Fibroblast of the conjunctiva (primary cell): ENCODE results near the gene MEP1B.
"Not testable (repeated sequence)": the region's sequence is repeated elsewhere in the genome, so short reads cannot be mapped to it uniquely, and the experiment has no call there.

Experiments used
- DNase-seq: peaks from one replicate; pipeline ENCODE4 v3.0.0-alpha.2; 2010; ENCODE audit warnings: low read depth

The MEP1B gene

DNA sequence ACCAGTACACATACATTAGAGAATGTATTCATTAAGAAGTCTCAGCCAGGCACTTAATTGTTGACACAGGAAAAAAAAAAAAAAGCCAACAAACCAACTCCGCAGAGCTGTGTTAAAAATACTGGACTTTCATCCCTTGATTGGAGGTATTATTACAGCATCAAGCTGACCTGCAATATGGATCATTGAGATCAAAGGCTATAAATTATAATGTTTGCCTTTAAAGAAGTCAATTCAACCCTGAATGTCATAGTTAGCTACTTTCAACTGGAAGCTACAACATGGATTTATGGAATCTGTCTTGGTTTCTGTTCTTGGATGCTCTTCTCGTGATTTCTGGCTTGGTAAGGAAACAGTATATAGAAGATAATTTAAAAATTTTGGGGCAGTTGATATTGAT lies at the start of gene MEP1B:
Gene MEP1B, plus strand, starts transcription at position 250 of the 400 bp plus-strand sequence. Its CDS starts 32 bp downstream, at position 282.
- DNase-seq = no peak

DNA sequence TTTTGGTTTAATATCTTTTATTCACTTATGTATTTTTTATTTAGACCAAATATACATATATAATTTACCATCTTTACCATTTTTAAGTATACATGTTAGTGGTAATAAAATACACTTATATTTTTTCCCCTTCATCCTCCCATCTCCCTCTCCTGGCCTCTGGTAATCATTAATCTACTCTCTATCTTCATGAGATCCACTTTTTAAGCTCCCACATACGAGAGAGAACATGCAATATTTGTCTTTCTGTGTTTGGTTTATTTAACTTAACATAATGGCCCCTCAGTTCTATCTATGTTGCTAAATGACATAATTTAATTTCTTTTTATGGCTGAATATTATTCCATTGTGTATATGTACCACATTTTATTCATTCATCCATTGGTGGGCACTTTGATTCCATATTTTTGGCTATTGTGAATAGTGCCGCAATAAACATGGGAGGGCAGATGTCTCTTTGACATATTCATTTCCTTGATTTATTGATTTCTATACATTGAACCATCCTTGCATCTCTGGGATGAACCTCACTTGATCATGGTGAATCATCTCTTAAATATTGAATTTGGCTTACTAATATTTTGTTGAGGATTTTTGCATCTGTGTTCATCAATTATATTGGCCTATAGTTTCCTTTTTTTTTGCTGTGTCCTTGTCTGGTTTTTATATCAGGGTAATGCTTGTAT lies 41.5 kb upstream of the MEP1B start:
- DNase-seq = no peak

DNA sequence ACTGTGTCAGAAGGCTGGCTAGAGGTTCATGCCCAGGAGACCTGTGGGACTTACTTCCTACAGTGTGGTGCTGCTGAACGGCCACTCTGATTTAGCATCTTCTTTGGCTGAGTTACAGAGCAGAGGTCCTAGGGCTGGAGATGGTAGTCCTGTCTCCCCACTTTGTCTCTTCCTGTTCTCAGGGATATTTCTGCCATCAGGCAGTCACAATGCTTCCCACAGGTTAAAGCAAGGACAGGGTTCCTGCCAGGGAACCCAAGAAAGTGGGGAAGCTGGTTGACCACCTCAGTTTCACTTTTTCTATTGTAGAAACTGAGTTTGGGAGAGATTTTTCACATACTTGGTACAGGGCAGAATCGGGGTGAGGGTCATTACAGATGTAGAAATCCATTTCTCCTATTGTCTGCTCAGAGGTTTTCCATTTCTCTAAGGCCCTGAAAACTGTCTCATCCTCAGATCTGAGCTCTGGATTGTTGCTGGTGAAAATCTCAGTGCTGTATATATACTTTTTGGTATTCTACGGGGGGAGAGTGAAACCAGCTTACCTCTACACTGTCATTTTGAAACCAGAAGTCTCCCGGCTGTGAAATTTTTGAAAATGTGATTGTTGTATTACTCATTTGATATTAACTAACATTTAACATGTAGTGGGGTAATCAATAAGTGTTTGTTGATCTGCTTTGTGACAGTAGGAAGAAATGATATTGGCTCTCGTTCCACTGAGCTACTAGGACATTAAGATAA lies 37.0 kb upstream of the MEP1B start:
- no peak for DNase-seq

DNA sequence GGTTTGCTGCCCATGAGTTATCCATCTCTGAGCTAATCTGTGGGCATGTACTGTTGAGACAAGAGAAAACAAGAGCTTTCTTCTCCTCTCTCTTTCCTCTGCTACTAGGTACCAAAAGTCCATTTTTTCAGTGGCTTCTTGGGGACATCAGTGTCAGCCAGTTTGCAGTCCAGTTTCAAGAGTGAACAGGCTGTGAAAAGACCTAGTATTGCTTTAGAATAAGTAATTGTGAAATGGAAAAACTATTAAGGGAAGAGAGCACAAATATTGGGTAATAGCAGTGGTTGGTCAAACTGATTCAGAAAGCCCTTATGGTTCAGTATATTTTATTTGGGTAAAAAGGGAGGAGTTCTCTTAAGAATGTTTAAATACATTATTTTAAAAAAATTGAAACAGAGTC lies 33.0 kb upstream of the MEP1B start:
- no peak for DNase-seq

DNA sequence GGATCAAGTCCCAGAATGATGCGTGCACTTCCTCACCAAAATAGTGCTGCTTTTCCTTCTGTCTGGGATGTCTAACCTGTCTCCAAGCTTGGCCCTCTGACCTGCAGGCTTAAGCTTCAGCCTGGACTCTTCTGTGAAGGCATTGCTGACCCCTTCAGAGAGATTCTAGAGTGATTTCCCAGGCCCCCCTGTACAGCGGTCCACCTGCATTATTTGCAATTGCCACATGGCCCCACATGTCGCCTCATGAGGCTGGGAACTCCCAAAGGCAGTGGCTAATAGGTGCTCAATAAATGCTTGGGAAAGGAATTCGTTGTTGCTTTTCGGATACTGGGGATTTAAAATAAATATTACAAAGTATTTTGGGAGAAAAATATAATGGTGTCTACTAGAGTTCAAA lies 32.3 kb upstream of the MEP1B start:
- DNase-seq = no peak

DNA sequence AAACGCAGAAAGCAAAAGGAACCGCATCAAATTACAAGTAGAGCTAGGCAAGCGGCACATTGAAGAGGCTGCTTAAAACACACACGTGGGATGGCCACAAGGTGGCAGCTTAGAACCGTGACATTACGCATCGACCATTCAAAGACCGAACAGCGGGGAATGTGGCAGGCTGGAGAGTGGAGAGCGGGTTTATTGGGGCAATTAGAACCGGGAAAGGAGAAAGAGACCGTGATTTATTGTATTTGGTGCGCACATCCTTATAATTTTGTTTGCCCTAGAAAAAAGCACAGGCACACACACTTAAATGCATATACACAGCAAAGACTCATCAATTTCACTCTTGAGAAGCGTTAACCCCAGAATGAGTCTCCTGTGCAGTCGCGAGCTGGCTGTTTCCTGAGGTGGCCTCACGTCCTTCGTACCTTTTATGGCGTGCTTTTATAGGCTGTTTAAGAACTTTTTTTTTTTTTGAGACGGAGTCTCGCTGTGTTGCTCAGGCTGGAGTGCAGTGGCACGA lies 31.7 kb upstream of the MEP1B start:
- DNase-seq = peak; percentile 82

DNA sequence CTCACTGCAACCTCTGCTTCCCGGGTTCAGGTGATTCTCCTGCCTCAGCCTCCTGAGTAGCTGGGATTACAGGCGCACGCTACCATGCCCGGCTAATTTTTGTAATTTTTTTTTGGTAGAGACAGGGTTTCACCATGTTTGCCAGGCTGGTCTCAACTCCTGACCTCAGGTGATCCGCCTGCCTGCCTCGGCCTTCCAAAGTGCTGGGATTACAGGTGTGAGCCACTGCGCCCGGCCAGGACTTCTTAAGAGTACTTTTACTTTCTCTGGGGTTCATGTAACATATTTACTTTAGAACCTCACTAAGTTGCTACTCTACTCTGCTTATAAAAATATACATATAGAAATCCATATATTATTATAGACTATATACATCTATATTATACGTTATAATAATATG lies 31.2 kb upstream of the MEP1B start:
- DNase-seq = not testable (repeated sequence)

DNA sequence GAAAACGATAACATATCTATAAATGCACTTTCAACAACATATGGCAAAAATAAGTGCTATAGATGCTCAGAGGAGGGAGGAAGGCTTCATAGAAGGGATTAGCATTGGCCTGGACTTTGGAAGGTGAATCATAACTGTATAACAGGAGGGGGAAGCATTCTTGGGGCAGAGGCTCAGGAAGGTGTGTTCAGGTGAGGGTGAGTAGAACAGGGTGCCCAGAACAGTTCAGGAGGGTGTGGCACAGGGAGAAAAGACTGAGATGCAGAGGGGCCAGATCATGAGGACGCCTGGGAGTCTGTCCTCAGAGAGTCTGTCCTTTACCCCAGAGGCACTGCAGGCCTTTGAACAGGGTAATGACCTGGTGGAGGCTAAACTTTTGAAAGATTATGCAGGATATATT lies 29.3 kb upstream of the MEP1B start:
- no peak for DNase-seq

DNA sequence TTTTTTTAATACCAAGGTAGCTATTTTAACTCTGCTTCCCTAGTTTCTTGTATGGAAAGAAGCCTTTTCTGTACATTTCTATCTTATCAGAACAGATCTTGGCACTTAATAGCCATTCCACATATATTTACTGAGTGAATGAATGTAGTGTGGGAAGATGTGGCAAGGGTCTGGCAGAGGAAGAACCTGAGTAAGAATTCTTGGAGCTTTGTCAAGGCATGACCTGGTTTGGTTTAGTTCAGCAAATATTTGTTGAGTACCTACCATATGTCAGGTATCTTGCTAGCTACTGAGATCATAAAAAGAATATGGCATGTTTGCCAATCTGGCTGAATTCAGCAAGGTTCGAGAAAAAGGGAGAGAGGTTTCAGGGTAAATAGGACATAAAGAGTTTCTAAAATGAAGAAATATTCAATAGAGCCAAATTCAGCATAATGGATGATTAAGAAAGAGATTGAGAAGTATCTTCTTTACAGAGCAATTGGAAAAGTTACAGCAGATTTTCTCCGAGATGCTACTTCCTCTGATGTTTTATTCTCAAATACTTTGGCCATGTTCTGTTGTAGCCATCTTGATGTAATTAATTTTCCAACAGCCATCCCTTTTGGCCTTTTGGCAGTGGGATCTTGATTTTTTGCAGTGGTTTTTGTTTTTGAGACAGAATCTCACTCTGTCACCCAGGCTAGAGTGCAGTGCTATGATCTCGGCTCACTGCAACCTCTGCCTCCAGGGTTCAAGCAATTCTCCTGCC lies 21.7 kb upstream of the MEP1B start:
- DNase-seq = no peak

DNA sequence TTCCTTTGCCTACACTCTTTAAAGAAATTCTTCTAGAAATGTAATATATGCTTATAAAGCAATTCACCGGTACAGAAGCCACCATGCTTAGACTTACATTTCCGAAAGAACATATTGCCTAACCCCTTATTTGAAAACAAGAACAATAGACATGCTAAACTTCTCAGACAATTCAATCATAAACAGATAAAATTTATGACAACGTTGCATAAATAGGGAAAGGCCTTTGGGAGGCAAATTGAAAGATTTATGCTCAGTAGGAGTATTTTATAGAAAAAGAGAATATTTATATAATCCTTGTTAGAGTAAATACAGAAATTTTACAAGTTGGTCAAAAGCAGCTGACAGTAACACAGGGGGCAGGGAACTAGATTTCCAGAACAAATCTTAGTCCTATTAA lies 16.2 kb upstream of the MEP1B start:
- DNase-seq = no peak

DNA sequence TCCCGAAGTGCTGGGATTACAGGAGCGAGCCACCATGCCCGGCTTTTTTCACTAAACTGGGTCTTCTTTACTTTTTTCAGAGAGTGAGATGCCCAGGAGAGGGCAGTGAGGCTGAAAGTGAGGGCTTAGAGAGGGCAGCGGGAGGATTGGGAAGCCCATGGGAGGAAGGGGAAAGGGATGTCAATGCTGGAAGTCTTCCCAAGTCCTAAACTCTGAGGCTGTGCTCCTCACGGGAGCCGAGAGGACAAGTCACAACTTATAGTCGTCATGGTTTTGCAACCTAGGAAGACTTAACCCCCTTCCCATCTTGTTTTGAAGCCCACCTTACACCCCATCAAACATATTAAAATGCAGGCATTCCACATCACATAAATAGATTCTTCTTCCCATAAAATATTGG lies 15.1 kb upstream of the MEP1B start:
- DNase-seq = no peak

DNA sequence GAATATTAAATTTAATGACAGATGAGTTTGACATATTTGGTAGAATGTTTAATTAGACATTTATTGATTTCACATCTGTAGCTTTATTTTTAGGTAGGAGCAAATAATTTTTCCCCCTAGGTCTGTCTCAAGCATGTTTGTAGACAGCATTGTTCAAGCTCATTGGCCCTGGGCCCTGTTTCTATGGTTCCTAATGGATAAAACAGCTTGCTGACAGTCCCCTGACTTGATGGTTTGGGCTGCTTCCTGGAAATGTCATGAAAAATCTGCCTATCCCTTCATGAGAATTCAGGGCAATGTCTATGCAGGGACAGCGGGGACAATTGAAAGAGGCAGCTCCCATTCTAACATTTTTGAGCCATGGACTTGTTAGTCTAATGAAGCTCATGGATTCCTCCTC lies 14.6 kb upstream of the MEP1B start:
- DNase-seq = no peak

DNA sequence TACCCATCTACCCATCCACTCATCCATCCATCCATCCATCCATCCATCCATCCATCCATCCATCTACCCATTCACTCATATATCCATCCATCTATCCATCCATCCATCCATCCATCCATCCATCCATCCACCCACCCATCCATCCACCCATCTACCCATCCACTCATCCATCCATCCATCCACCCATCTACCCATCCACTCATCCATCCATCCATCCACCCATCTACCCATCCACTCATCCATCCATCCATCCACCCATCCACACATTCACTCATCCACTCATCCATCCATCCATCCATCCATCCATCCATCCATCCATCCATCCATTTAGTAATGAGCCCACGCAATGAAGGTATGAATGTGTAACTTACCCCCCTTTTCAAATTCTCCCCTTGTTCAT lies 13.1 kb upstream of the MEP1B start:
- DNase-seq = not testable (repeated sequence)

DNA sequence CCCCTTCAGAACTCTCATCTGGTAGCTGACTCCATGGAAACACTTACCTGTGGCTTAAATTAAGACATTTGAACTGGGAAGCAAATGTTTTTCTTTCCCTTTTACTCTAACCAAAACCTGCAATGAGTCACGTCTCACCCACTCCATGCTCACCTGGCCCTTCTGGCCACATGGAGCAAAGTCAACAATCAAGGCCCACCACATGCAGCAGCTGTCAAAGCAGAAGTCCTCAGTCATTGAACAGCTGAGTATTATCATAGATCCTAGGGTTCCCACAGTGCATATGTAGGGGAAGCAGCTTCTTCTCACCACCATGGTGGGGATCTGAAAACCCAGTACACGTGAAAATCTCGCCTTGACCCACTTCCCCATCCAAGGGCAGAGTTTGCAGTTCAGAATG lies 12.3 kb upstream of the MEP1B start:
- DNase-seq = no peak

DNA sequence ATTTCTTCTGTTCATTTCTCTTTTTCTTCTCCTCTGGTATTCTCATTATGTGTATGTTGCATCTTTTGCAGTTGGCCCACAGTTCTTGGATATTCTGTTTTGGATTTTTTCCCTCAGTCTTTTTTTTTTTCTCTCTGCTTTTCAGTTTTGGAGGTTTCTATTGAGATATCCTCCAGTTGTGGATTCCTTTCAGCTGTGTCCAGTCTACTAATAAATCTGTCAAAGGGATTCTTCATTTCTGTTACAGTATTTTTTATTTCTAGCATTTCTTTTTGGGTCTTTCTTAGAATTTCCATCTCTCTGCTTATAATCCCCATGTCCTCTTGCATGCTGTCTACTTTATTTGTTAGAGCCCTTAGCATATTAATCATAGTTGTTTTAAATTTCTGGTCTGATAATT lies 6.3 kb upstream of the MEP1B start:
- DNase-seq = no peak

DNA sequence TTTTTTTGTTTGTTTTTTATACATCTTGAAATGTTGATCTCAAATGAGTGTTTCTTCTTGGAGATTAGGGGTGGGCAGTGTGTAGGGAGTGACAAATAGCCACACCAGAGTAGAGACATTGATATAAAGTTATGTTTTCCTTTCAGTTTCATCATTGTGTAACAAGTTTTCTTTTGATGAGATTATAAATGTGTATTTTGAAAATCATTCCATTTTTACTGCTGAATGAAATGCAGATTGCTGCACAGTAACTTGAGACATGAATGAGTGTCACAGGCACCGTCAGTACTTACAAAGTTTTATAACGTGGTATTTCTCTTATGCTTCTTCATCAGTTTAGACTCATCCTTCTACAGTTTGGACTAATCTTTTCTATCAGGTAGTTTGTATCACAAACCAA lies 370 bp downstream of the MEP1B start:
- DNase-seq = no peak

DNA sequence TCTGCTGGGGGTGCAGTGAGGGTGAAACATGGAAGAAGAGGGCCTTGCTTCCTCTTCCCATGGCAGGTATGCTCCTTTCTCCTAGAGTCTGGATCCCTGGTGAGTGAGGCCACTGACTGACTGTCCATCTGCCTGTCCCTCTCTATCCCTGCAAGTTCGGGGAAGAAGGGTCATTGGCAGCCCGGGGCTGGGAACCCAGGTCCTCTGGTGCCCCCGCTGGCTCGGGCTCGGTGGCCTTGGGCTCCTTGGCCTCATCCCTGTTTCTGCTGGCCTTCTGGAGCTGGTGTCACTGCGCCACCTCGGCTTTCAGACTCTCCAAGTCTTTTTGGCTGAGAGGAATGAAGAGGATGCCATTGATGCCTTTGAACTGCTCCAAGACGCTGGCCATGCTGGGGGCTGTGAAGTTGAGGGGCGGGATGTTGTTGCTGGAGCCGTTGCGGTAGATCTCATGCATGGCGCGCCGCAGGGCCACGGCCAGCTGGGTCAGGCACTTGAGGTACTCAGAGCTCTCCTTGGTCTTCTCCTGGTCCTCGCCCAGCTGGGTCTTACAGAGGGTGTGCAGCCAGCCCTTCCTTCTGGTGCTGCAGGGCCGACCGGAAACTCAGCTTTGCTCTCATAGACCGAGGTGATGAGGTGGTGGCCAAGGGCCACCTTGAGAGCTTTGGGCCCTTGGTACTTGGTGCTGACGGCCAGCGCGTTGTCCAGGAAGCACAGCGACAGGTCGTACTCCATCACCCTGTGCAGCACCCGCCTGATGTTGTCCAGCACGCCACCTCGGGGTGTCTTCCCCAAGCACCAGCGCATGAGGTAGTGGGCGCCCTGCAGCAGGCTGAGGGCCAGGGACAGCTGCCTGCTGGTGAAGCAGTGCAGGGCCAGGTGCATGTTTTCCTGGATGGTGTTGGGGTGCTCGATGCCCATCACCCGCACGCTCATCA lies 6.3 kb downstream of the MEP1B start:
- no peak for DNase-seq

DNA sequence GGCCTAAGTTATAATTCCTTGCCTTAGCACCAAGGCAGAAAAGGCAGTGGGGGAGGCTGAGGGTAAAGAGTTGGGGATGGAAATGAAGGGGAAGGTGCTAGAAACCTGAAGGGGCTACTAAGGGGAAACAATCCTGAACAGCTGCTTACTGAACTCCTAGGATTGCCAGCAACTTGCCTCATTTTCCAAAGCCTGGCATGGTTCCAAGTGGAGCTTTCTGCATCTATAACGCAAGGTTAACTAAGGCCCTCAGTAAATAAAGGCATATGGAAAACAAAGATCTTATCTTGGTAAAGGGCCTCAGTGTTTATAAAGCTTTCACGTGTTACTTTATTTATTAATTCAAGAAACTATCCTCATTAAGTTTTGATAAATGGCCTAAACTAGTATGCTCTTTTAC lies 10.9 kb downstream of the MEP1B start:
- DNase-seq = no peak

DNA sequence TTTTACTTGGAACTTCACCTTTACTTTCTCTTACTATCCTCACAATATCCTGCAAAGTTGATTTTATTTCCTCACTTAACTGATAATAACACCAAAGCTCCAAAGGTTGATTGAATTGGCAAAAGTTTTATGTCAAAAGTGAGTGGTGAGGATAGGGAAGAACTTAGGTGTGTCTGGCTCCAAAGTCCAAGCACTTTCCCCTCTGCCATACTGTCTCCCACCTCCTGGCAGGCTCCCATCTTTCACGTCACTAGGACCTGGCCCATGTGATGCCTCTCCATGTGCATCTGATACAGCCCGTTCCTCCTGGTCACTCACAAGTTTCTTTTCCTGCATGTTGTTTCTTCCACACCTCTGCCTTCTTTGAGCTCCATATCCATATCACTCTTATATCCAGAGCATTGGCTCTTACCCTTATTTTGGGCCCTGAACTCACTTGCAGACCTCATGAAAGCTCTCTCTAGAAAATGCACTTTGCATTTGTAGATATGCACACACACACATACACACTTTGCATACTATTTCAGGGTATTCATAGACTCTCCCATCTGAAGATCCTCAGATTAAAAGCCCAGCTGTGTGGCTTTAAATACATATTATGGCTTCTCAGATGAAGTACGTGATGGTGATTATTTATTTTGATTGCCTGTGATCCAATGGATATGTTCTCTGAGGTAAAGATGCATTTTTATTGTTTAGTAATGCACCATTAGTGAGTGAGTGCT lies 12.3 kb downstream of the MEP1B start:
- DNase-seq = no peak

DNA sequence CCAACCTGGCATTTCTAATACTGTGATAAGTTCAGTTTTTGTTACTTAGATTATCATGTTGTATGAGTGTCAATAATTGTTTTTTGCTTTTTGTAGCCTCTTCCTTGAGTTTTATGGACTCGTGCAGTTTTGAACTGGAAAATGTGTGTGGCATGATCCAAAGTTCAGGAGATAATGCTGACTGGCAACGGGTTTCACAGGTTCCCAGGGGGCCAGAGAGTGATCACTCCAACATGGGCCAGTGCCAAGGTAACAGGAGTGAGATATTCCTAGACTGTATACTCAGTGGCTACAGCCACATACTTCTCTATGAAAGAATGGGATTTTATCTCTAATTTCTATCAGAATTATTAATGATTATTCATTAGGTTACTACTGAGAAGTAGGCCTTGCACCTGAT lies 18.2 kb downstream of the MEP1B start:
- no peak for DNase-seq

DNA sequence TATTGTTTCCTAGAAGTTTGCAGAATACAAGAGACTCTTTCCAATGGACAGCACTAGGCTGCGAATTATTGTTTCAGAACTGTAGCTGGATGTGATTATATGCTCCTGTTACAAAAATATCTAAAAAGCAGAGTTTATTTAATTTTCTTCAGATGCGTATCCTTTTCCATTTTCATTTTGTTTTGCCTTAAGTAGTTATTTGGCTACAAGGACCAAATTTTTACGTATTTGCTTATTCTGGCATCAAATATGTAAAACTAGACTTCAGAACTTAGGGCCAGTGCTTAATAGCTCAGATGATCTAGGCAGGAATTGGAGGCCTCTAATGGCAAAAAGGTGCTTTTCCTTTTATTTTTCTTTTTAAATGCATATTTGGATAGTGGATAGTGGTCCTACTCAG lies 18.7 kb downstream of the MEP1B start:
- no peak for DNase-seq
